Neuron (in vitro differentiated cells): ENCODE results near the gene GUCY1A1.

Source experiments
- H2AFZ ChIP-seq: one replicate; pipeline ENCODE4 v1.6.1; 2013; ENCODE audit warnings: low read depth, mild to moderate bottlenecking, inconsistent platforms, low read length, moderate library complexity
- H3K27me3 ChIP-seq: one replicate; pipeline ENCODE4 v1.6.1; 2013; ENCODE audit warnings: low read length; ENCODE audit not compliant: insufficient read depth
- H3K36me3 ChIP-seq: one replicate; pipeline ENCODE4 v1.6.1; 2013; ENCODE audit warnings: low read length; ENCODE audit not compliant: insufficient read depth
- H3K4me1 ChIP-seq: one replicate; pipeline ENCODE4 v1.6.1; 2013; ENCODE audit warnings: low read length; ENCODE audit not compliant: insufficient read depth
- H3K4me3 ChIP-seq: 2 replicates; pipeline ENCODE4 v1.5.1; 2013; ENCODE audit warnings: mild to moderate bottlenecking, low read length, moderate library complexity
- H3K9me3 ChIP-seq: one replicate; pipeline ENCODE4 v1.6.1; 2013; ENCODE audit warnings: low read length

Gene GUCY1A1

GRCh38 chr4:155765149-155765548, 98.5 kb downstream of the GUCY1A1 start:
- H3K36me3 ChIP-seq: no peaks in the 10 kb centered on the region
- H3K9me3 ChIP-seq: no peaks in the 10 kb centered on the region
- H2AFZ ChIP-seq: no peak overlapping the region
- H3K4me1 ChIP-seq: no peaks in the 10 kb centered on the region
- no peak overlapping the region for H3K4me3 ChIP-seq
- H3K27me3 ChIP-seq: no peaks in the 10 kb centered on the region

GRCh38 chr4:155766622-155767021, 100.0 kb downstream of the GUCY1A1 start:
- Histone ChIP-seq H3K4me1 (no peaks in the 10 kb centered on the region), H3K4me3 (no peak overlapping the region), H3K36me3 (no peaks in the 10 kb centered on the region), H2AFZ (no peak overlapping the region), H3K9me3 (no peaks in the 10 kb centered on the region), H3K27me3 (no peaks in the 10 kb centered on the region)

GRCh38 chr4:155768370-155768769, 101.7 kb downstream of the GUCY1A1 start:
- Histone ChIP-seq H3K36me3 (no peaks in the 10 kb centered on the region), H2AFZ (no peak overlapping the region), H3K4me3 (no peak overlapping the region), H3K27me3 (no peaks in the 10 kb centered on the region), H3K9me3 (no peaks in the 10 kb centered on the region), H3K4me1 (no peaks in the 10 kb centered on the region)

GRCh38 chr4:155769090-155769489, 102.4 kb downstream of the GUCY1A1 start:
- H3K4me3 ChIP-seq: no peak overlapping the region
- H3K27me3 ChIP-seq: no peaks in the 10 kb centered on the region
- H3K4me1 ChIP-seq: no peaks in the 10 kb centered on the region
- H3K36me3 ChIP-seq: no peaks in the 10 kb centered on the region
- H3K9me3 ChIP-seq: no peaks in the 10 kb centered on the region
- no peak overlapping the region for H2AFZ ChIP-seq

GRCh38 chr4:155772459-155773195, 106.0 kb downstream of the GUCY1A1 start:
- H2AFZ ChIP-seq: no peak overlapping the region
- no peak overlapping the region for H3K4me3 ChIP-seq
- H3K9me3 ChIP-seq: no peaks in the 10 kb centered on the region
- no peaks in the 10 kb centered on the region for H3K4me1 ChIP-seq
- H3K27me3 ChIP-seq: no peaks in the 10 kb centered on the region
- H3K36me3 ChIP-seq: no peaks in the 10 kb centered on the region

GRCh38 chr4:155773196-155773800, 106.7 kb downstream of the GUCY1A1 start:
- no peak overlapping the region for H2AFZ ChIP-seq
- H3K27me3 ChIP-seq: no peaks in the 10 kb centered on the region
- H3K9me3 ChIP-seq: no peaks in the 10 kb centered on the region
- no peaks in the 10 kb centered on the region for H3K36me3 ChIP-seq
- no peak overlapping the region for H3K4me3 ChIP-seq
- no peaks in the 10 kb centered on the region for H3K4me1 ChIP-seq

GRCh38 chr4:155774033-155774432, 107.4 kb downstream of the GUCY1A1 start:
- Histone ChIP-seq H3K4me1 (no peaks in the 10 kb centered on the region), H3K9me3 (no peaks in the 10 kb centered on the region), H3K36me3 (no peaks in the 10 kb centered on the region), H3K4me3 (no peak overlapping the region), H3K27me3 (no peaks in the 10 kb centered on the region), H2AFZ (no peak overlapping the region)

GRCh38 chr4:155777971-155778735, 111.5 kb downstream of the GUCY1A1 start:
- no peaks in the 10 kb centered on the region for H3K36me3 ChIP-seq
- no peaks in the 10 kb centered on the region for H3K4me1 ChIP-seq
- no peak overlapping the region for H3K4me3 ChIP-seq
- H3K9me3 ChIP-seq: no peaks in the 10 kb centered on the region
- no peak overlapping the region for H2AFZ ChIP-seq
- H3K27me3 ChIP-seq: no peaks in the 10 kb centered on the region

GRCh38 chr4:155780775-155781174, 114.1 kb downstream of the GUCY1A1 start:
- Histone ChIP-seq H3K4me3 (no peak overlapping the region), H2AFZ (no peak overlapping the region), H3K4me1 (no peaks in the 10 kb centered on the region), H3K9me3 (no peaks in the 10 kb centered on the region), H3K36me3 (no peaks in the 10 kb centered on the region), H3K27me3 (no peaks in the 10 kb centered on the region)

GRCh38 chr4:155781249-155781831, 114.7 kb downstream of the GUCY1A1 start:
- H2AFZ ChIP-seq: no peak overlapping the region
- H3K36me3 ChIP-seq: no peaks in the 10 kb centered on the region
- H3K4me3 ChIP-seq: no peak overlapping the region
- no peaks in the 10 kb centered on the region for H3K4me1 ChIP-seq
- H3K9me3 ChIP-seq: no peaks in the 10 kb centered on the region
- H3K27me3 ChIP-seq: no peaks in the 10 kb centered on the region
